Right atrium auricular region (tissue), 2 donors: ENCODE results near the gene MICALL2. TPM values are rescaled to one million over a fixed set of nuclear protein-coding genes. Genes with fewer than 3 reads are reported as not detected.

Source experiments
- DNase-seq: peaks from one replicate; pipeline ENCODE4 v3.0.0-alpha.2; 2019; ENCODE audit warnings: low spot score
- H3K27ac ChIP-seq, 2 donors: fragments of 200-600 bp; sonication (generic); 1 replicate in 1 of 2; 2 replicates in 1 of 2; pipeline ENCODE4 v1.5.1; 2016 to 2019
- H3K27me3 ChIP-seq, 2 donors: fragments of 200-600 bp; sonication (generic); one replicate each; pipeline versions ENCODE4 v1.5.1 to v1.6.0; 2017 to 2019
- H3K36me3 ChIP-seq: fragments of 200-600 bp; sonication (generic); one replicate; pipeline ENCODE4 v1.5.1; 2016
- H3K4me1 ChIP-seq, 2 donors: fragments of 200-600 bp; sonication (generic); one replicate each; pipeline versions ENCODE4 v1.5.1 to v1.6.0; 2017 to 2019
- H3K4me3 ChIP-seq, 2 donors: fragments of 200-600 bp; sonication (generic); 1 replicate in 1 of 2; 2 replicates in 1 of 2; pipeline ENCODE4 v1.5.1; 2017 to 2019; ENCODE audit warnings: mild to moderate bottlenecking in 1 of 2, moderate library complexity in 1 of 2
- H3K9me3 ChIP-seq, 2 donors: fragments of 200-600 bp; sonication (generic); one replicate each; pipeline ENCODE4 v1.5.1; 2019
- CTCF ChIP-seq, 2 donors: fragments of 200-600 bp; sonication (generic); IDR thresholded peaks; one replicate each; pipeline ENCODE4 v1.5.1; 2019; ENCODE audit warnings: antibody characterized with exemption in 2 of 2
- total RNA-seq, 2 donors: library from RNA; depleted of rRNA; stranded (reverse); fragments of >200 nt; gene quantifications; one replicate each; pipeline ENCODE4 v1.1.0, GENCODE V29; 2016

Gene MICALL2
- total RNA-seq, 2 donors from 2014 or later, result 3.6 to 9.4 TPM

- no peak for TF ChIP-seq CTCF (IDR thresholded peaks at IDR 0.05)
- DNase-seq, result no peak
- no peak overlapping the region for H3K27ac ChIP-seq
- peaks cover 0 to 58% of the 10 kb centered on the region in 2 donors for H3K4me1 ChIP-seq
- H3K9me3 ChIP-seq, result no peaks in the 10 kb centered on the region
- no peak overlapping the region for H3K4me3 ChIP-seq
- H3K36me3 ChIP-seq, result no peaks in the 10 kb centered on the region
- no peaks in the 10 kb centered on the region for H3K27me3 ChIP-seq
These were observed 4.5 kb upstream of the MICALL2 start for GRCh38 chr7:1463676-1464223.

- TF ChIP-seq CTCF (IDR thresholded peaks at IDR 0.05), result no peak
- H3K27ac ChIP-seq, result peak overlapping the region; percentile 79 to 82
- no peak overlapping the region for H3K4me3 ChIP-seq
These were observed 2.5 kb upstream of the MICALL2 start for GRCh38 chr7:1461646-1462375.

GRCh38 chr7:1460821-1461645 is 1.8 kb upstream of the MICALL2 start:
- Histone ChIP-seq H3K4me3 (peak overlapping the region; percentile 4 to 95), H3K36me3 (no peaks in the 10 kb centered on the region), H3K27ac (peak overlapping the region; percentile 79 to 82), H3K4me1 (peaks cover 0 to 70% of the 10 kb centered on the region in 2 donors), H3K9me3 (no peaks in the 10 kb centered on the region), H3K27me3 (no peaks in the 10 kb centered on the region)
- DNase-seq, result peak; percentile 72
- no peak for TF ChIP-seq CTCF (IDR thresholded peaks at IDR 0.05)

More at GRCh38 chr7:1461646-1462375, 2.5 kb upstream of the MICALL2 start:
- Histone ChIP-seq H3K4me1 (peaks cover 0 to 72% of the 10 kb centered on the region in 2 donors), H3K27me3 (no peaks in the 10 kb centered on the region), H3K9me3 (no peaks in the 10 kb centered on the region), H3K36me3 (no peaks in the 10 kb centered on the region)
- no peak for DNase-seq

- peak; percentile 62 for DNase-seq
- peaks cover 0 to 76% of the 10 kb centered on the region in 2 donors for H3K4me1 ChIP-seq
- TF ChIP-seq CTCF (IDR thresholded peaks at IDR 0.05), result no peak
These were observed 900 bp upstream of the MICALL2 start for GRCh38 chr7:1459920-1460820.

GRCh38 chr7:1459512-1459892 is 232 bp upstream of the MICALL2 start:
- Histone ChIP-seq H3K27me3 (no peaks in the 10 kb centered on the region), H3K4me1 (peaks cover 0 to 83% of the 10 kb centered on the region in 2 donors), H3K27ac (peak overlapping the region; percentile 79 to 84), H3K9me3 (no peaks in the 10 kb centered on the region), H3K36me3 (no peaks in the 10 kb centered on the region), H3K4me3 (peak overlapping the region; percentile 91 to 95)
- TF ChIP-seq CTCF (IDR thresholded peaks at IDR 0.05), result no peak
- DNase-seq, result peak; percentile 99

More at GRCh38 chr7:1459920-1460820, 900 bp upstream of the MICALL2 start:
- no peaks in the 10 kb centered on the region for H3K27me3 ChIP-seq
- peak overlapping the region; percentile 79 to 82 for H3K27ac ChIP-seq
- H3K36me3 ChIP-seq, result no peaks in the 10 kb centered on the region
- peak overlapping the region; percentile 43 to 95 for H3K4me3 ChIP-seq
- H3K9me3 ChIP-seq, result no peaks in the 10 kb centered on the region
